MG63 (cell line): ENCODE results near the gene MAP2K5. TPM values are rescaled to one million over a fixed set of nuclear protein-coding genes. Genes with fewer than 3 reads are reported as not detected.

Source experiments
- DNase-seq: peaks from one replicate; pipeline ENCODE4 v3.0.0-alpha.2; 2020
- H3K27me3 ChIP-seq: fragments of 250-450 bp; sonication (Bioruptor Pico); 2 replicates; pipeline ENCODE4 v1.5.1; 2020; ENCODE audit warnings: mild to moderate bottlenecking, moderate library complexity
- H3K36me3 ChIP-seq: fragments of 250-450 bp; sonication (Bioruptor Pico); 2 replicates; pipeline ENCODE4 v1.5.1; 2020; ENCODE audit warnings: mild to moderate bottlenecking, moderate library complexity
- H3K4me3 ChIP-seq: fragments of 250-450 bp; sonication (Bioruptor Pico); 2 replicates; pipeline ENCODE4 v1.5.1; 2020; ENCODE audit warnings: mild to moderate bottlenecking, moderate library complexity
- H3K9me3 ChIP-seq: fragments of 250-450 bp; sonication (Bioruptor Pico); 2 replicates; pipeline ENCODE4 v1.5.1; 2020; ENCODE audit warnings: mild to moderate bottlenecking, moderate library complexity
- total RNA-seq: library from RNA; depleted of rRNA; stranded (reverse); fragments of >200 nt; shearing (Covaris generic); gene quantifications from 2 replicates; pipeline ENCODE4 v1.2.3, GENCODE V29; 2014; ENCODE audit warnings: low replicate concordance

The MAP2K5 gene
- total RNA-seq, 1 experiment from 2014 or later, result 2.5 TPM

GRCh38 chr15:67548236-67548852 lies 5.8 kb downstream of the MAP2K5 start:
- no peaks in the 10 kb centered on the region for H3K27me3 ChIP-seq
- DNase-seq, result no peak
- peaks cover 16% of the 10 kb centered on the region for H3K36me3 ChIP-seq
- H3K9me3 ChIP-seq, result no peaks in the 10 kb centered on the region
- H3K4me3 ChIP-seq, result no peak overlapping the region

- H3K27me3 ChIP-seq, result no peaks in the 10 kb centered on the region
- H3K36me3 ChIP-seq, result peaks cover 16% of the 10 kb centered on the region
Measured at GRCh38 chr15:67548862-67549651, 6.6 kb downstream of the MAP2K5 start.

GRCh38 chr15:67549736-67550135 lies 7.2 kb downstream of the MAP2K5 start:
- Histone ChIP-seq H3K36me3 (peaks cover 16% of the 10 kb centered on the region), H3K9me3 (no peaks in the 10 kb centered on the region), H3K4me3 (no peak overlapping the region), H3K27me3 (no peaks in the 10 kb centered on the region)
- no peak for DNase-seq

More at GRCh38 chr15:67548862-67549651, 6.6 kb downstream of the MAP2K5 start:
- Histone ChIP-seq H3K9me3 (no peaks in the 10 kb centered on the region), H3K4me3 (no peak overlapping the region)
- peak; percentile 82 for DNase-seq

DNA sequence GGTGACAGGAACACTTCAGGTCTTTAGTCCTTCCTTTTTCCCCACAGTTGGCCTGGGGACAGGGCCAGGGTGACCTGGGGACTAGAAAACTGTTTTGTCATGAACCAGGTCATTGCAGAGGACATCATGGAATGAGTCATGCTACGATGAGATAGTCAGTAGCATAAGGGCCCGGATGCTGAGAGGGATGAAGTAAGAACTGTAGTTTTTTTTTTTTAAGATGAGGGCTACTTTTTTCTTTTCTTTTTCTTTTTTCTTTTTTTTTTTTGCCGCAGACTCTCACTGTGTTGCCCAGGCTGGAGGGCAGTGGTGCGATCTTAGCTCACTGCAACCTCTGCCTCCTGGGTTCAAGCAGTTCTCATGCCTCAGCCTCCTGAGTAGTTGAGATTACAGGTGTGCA lies 8.0 kb downstream of the MAP2K5 start:
- H3K27me3 ChIP-seq, result no peaks in the 10 kb centered on the region
- peaks cover 18% of the 10 kb centered on the region for H3K36me3 ChIP-seq
- H3K4me3 ChIP-seq, result no peak overlapping the region
- H3K9me3 ChIP-seq, result no peaks in the 10 kb centered on the region
- DNase-seq, result no peak

- H3K27me3 ChIP-seq, result no peaks in the 10 kb centered on the region
- peaks cover 18% of the 10 kb centered on the region for H3K36me3 ChIP-seq
- no peak overlapping the region for H3K4me3 ChIP-seq
- no peaks in the 10 kb centered on the region for H3K9me3 ChIP-seq
- no peak for DNase-seq
Measured at GRCh38 chr15:67551207-67551743, 8.8 kb downstream of the MAP2K5 start.

DNA sequence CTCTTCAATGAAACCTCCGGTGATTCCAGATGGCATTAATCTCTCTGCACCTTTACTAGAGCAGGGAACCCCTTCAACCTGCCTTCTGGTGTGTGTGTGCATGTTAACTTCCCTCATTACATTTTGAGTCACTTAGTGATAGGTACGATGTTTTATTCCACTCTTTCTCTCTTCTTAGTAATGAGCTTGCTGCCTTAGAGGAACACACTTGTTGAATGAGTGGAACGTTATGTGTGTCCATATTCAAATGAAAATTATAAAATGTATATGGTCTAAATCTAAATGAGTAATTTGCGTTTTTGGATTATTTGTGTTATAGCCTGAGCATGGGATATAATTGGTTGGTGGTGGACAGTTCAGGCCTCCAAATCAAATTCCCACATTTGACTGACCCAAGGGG lies 12.1 kb downstream of the MAP2K5 start:
- H3K4me3 ChIP-seq, result no peak overlapping the region
- H3K27me3 ChIP-seq, result no peaks in the 10 kb centered on the region
- DNase-seq, result no peak
- peaks cover 28% of the 10 kb centered on the region for H3K36me3 ChIP-seq
- H3K9me3 ChIP-seq, result peaks cover 4% of the 10 kb centered on the region

GRCh38 chr15:67556976-67557570 lies 14.6 kb downstream of the MAP2K5 start:
- H3K27me3 ChIP-seq, result no peaks in the 10 kb centered on the region
- DNase-seq, result no peak
- peaks cover 6% of the 10 kb centered on the region for H3K9me3 ChIP-seq
- H3K4me3 ChIP-seq, result no peak overlapping the region
- peaks cover 20% of the 10 kb centered on the region for H3K36me3 ChIP-seq

DNA sequence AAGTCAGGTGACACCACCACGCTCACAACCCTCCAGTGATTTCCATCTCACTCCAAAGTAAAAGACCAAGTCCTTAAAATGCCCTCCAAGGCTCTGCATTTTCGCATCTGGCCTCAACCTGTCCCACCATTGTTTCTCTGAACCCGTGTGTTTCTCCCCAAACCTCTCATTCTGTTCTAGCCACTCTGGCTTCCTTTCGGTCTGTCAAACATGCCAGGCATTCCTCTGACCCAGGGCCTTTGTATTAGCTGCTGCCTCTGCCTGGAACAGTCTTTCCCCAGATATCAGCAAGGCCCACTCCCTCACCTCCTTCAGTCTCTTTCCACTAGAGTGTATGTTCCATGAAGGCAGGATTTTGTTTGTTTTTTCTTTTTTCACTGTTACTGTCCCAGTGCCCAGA lies 16.0 kb downstream of the MAP2K5 start:
- Histone ChIP-seq H3K36me3 (peaks cover 17% of the 10 kb centered on the region), H3K27me3 (no peaks in the 10 kb centered on the region), H3K4me3 (no peak overlapping the region), H3K9me3 (peaks cover 6% of the 10 kb centered on the region)
- no peak for DNase-seq

DNA sequence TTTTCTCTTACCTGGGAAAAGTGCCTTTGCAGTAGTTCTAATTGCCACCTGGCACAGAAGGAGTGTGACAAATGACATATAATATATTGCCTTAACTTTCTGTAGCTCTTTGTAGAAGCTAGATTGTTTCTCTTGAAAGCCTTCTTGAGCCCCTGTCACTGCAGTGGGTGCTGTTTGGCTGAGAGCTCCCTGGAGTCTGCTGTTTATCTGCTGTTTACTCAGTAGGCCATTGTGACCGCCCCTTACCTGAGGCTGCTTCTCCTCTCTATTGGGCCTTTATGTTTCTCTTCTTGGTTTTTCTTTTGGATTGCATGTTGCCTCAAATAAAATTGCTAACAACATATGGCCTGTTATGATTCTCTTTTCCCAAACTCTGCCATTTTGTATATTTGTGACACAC lies 16.7 kb downstream of the MAP2K5 start:
- Histone ChIP-seq H3K36me3 (peaks cover 17% of the 10 kb centered on the region), H3K9me3 (peaks cover 6% of the 10 kb centered on the region), H3K4me3 (no peak overlapping the region), H3K27me3 (no peaks in the 10 kb centered on the region)
- no peak for DNase-seq

- Histone ChIP-seq H3K27me3 (no peaks in the 10 kb centered on the region), H3K4me3 (no peak overlapping the region), H3K36me3 (peaks cover 17% of the 10 kb centered on the region), H3K9me3 (peaks cover 6% of the 10 kb centered on the region)
- DNase-seq, result no peak
Measured at GRCh38 chr15:67559576-67559975, 17.1 kb downstream of the MAP2K5 start.

GRCh38 chr15:67560320-67560719 lies 17.8 kb downstream of the MAP2K5 start:
- no peaks in the 10 kb centered on the region for H3K27me3 ChIP-seq
- H3K9me3 ChIP-seq, result peaks cover 6% of the 10 kb centered on the region
- H3K4me3 ChIP-seq, result no peak overlapping the region
- peaks cover 15% of the 10 kb centered on the region for H3K36me3 ChIP-seq
- no peak for DNase-seq

DNA sequence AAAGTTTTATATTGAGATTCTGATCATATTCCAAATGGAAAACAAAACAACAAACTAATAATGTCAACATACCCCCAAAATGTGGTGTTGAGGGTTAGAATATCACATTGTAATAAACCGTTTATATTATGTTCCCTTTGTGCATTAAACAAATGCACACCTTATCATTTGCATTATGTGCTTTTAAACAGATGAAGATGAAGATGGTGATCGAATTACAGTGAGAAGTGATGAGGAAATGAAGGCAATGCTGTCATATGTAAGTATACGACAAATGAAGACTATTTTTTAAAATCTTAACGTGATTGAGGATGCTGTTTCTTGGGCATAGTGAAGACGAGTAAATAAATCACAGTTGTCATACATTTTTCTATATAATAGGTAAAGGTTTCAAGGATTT lies 20.6 kb downstream of the MAP2K5 start:
- H3K4me3 ChIP-seq, result no peak overlapping the region

DNA sequence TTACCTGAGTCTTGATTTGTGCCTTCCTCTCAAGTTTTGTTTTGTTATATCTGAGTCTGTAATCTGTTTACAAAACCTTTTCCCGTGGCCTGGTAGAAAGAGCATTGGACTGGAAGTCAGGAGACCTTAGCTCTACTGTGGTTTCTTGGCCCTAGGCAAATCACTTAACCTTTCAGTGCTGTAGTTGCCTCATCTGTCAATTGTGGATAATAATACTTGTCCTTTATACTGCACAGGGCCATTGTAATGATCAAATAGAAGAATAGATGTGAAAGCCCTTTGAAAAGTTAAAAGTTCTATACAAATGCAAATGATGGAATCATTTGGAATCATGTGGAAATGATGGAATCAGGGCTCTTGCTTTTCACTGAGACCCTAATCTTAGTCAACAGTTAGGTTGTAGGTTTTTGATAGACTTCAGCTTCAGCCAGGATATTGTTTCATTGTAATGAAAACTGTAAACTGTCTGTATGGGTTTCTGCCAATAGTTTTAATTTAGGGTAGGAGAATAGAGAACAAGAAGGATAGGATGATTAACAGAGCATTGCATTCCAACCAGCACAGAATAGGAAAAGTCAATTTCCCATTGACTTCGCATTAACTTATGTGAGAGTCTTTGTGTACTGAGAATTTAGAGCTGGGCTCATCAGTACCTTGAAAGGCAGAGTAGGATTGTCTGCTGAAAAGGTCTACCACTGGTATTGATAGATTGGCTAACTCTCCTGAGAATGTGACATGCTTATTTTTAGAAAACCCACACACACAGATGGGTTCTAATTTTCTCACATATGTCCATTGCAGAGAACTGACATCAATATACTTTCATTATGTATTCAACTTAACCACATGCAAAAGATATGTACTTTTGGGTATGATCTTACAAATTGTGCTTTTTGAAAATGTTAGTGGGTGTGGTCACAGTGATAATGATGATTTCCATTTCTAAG lies 21.8 kb downstream of the MAP2K5 start:
- Histone ChIP-seq H3K4me3 (no peak overlapping the region), H3K27me3 (no peaks in the 10 kb centered on the region), H3K36me3 (peaks cover 4% of the 10 kb centered on the region), H3K9me3 (peaks cover 3% of the 10 kb centered on the region; the same call in 1 of the 2 replicates)
- DNase-seq, result no peak

More for the DNA sequence above, 20.6 kb downstream of the MAP2K5 start:
- no peak for DNase-seq
- Histone ChIP-seq H3K36me3 (peaks cover 10% of the 10 kb centered on the region), H3K9me3 (peaks cover 5% of the 10 kb centered on the region), H3K27me3 (no peaks in the 10 kb centered on the region)

DNA sequence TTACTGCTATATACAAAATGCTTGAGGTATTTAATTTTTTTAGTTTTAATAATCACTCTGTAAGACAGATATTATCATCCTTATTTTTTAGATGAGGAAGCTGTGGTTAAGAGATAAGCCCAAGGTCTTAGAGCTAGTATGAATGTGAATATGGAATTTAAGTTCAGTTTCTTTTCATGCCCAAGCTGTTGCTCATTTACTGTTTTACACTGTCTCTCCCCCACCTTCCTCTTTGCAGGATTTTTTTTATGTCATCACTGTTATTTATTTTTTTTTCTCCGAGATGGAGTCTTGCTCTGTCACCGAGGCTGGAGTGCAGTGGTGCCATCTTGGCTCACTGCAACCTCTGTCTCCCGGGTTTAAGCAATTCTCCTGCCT lies 22.5 kb downstream of the MAP2K5 start:
- Histone ChIP-seq H3K9me3 (no peaks in the 10 kb centered on the region; the same call in 1 of the 2 replicates), H3K36me3 (no peaks in the 10 kb centered on the region; the same call in 1 of the 2 replicates), H3K27me3 (no peaks in the 10 kb centered on the region), H3K4me3 (no peak overlapping the region)
- no peak for DNase-seq

- H3K9me3 ChIP-seq, result no peaks in the 10 kb centered on the region
- no peak for DNase-seq
- no peak overlapping the region for H3K4me3 ChIP-seq
- H3K36me3 ChIP-seq, result 0 out of 2 replicates have a peak, but pooled peaks cover 3% of the 10 kb centered on the region
- no peaks in the 10 kb centered on the region for H3K27me3 ChIP-seq
Measured at GRCh38 chr15:67569668-67570067, 27.2 kb downstream of the MAP2K5 start.

DNA sequence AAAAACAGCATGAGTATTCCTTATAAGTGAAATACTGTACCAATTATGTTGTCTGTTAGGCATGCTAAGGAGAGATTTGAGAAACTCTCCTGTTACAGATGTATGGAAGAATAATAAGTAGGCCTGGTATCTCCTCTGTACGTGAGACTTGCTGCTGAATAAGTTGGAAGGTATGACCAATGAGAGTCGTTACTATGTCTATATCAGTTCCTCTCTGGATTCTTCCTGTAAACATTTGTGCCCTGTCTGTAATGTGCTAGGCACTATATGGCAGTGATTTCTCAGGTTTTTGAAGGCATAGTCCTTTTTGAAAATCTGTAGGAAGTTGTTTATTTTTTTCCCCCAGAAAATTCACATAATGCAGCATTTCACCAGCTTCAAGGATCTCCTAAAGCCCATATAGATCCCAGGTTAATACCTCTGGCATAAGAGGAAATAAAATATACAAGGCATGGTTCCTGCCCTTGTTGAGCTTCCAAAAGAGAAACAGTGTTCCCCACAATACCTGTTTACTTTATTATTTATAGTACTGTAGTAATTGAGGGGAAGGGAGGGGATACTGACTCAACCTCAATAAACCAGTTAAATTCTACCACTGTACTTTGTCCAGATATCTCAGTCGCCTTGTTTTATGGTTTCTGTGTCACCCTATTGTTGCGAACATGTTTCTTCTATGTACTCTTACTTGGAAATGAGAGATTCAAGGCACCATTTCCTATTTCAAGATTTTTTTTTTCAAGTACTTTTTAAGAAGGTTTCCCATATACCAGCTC lies 28.6 kb downstream of the MAP2K5 start:
- Histone ChIP-seq H3K36me3 (0 out of 2 replicates have a peak, but pooled peaks cover 3% of the 10 kb centered on the region), H3K27me3 (no peaks in the 10 kb centered on the region)

More for the DNA sequence above, 28.6 kb downstream of the MAP2K5 start:
- Histone ChIP-seq H3K4me3 (no peak overlapping the region), H3K9me3 (no peaks in the 10 kb centered on the region)
- DNase-seq, result no peak
